ENCODE results near the gene KMT2D. TPM values are rescaled to one million over a fixed set of nuclear protein-coding genes. Genes with fewer than 3 reads are reported as not detected.

The KMT2D gene
- total and polyA plus RNA-seq, 2 donors (not counting 3 experiments of a cell fraction or from before 2014, with no cell fraction given), result 15.1 to 120 TPM

- Histone ChIP-seq H3K4me1 (ENCODE audit: control insufficient read depth, extremely low read depth, insufficient read depth, low read length) (peaks cover 16% of the 10 kb centered on the region), H3K9ac (replicated peaks; ENCODE audit: extremely low read depth, insufficient read depth, low read length) (no peak overlapping the region), H3K4me2 (ENCODE audit: insufficient read depth, low read length) (no peak overlapping the region), H3K9me1 (replicated peaks; ENCODE audit: control insufficient read depth, extremely low read depth, insufficient read depth, low read length) (no peaks in the 10 kb centered on the region), H3K27ac (ENCODE audit: insufficient read depth, low read depth, low read length) (no peak overlapping the region), H3K4me3 (replicated peaks in 1 of 3; ENCODE audit: insufficient read depth in 1 of 3, low read depth in 1 of 3, low read length in 3 of 3) (no peak overlapping the region), H3K79me2 (ENCODE audit: control insufficient read depth, insufficient read depth, low read length) (no peaks in the 10 kb centered on the region), H3K36me3 (ENCODE audit: control insufficient read depth in 2 of 2, extremely low read depth in 1 of 2, insufficient read depth in 2 of 2, low read length in 2 of 2) (peaks cover 14 to 57% of the 10 kb centered on the region in 2 experiments), H3K27me3 (ENCODE audit: control insufficient read depth in 2 of 2, insufficient read depth in 2 of 2, low read length in 2 of 2) (no peaks in the 10 kb centered on the region), H2AFZ (ENCODE audit: low read depth, low read length) (no peak overlapping the region), H4K20me1 (replicated peaks; ENCODE audit: control insufficient read depth, extremely low read depth, insufficient read depth, low read length) (no peaks in the 10 kb centered on the region), H3K9me3 (replicated peaks; ENCODE audit: control insufficient read depth, insufficient read depth, low read length) (no peaks in the 10 kb centered on the region)
- ChIA-PET CTCF (interaction anchor here (1.9 to 11.7 kb wide), 6 partner anchors 8 to 135 kb away, joined by 7 to 188 read pairs (median 84); partner anchors contain the start of gene LMBR1L), POLR2A (no interaction called here)
- DNase-seq (ENCODE audit: low read depth, low spot score) (no peak), FAIRE-seq (no peak)
- intact Hi-C loops (cut with micrococcal nuclease) (no loop called here), dilution Hi-C loops (cut with MboI; ENCODE audit: extremely low pct_ligation_motif_present, low sequenced_read_pairs) (no loop called here)
- TF ChIP-seq EZH2 (IDR thresholded peaks at IDR 0.05; ENCODE audit: borderline replicate concordance, low read depth, low read length, severe bottlenecking) (no peak), MAX (IDR thresholded peaks at IDR 0.05; ENCODE audit: insufficient read depth, insufficient read length) (no peak), POLR2AphosphoS5 (IDR thresholded peaks at IDR 0.05; ENCODE audit: insufficient read depth, low read depth, low read length) (no peak), MYC (IDR thresholded peaks at IDR 0.05; ENCODE audit: low read depth, low read length) (no peak), CTCF (IDR thresholded peaks at IDR 0.05; ENCODE audit: extremely low read depth in 1 of 2, insufficient read depth in 1 of 2, low read depth in 1 of 2, low read length in 2 of 2) (no peak), GATA2 (IDR thresholded peaks at IDR 0.05; ENCODE audit: insufficient read depth, insufficient read length, low read depth, low read length) (no peak), FOS (IDR thresholded peaks at IDR 0.05; ENCODE audit: borderline replicate concordance, insufficient read depth, low read length) (no peak), POLR2A (IDR thresholded peaks at IDR 0.05; ENCODE audit: low read depth, low read length) (no peak), JUN (IDR thresholded peaks at IDR 0.05; ENCODE audit: borderline replicate concordance, insufficient read depth, insufficient read length, low read depth) (no peak)
- no TSS peak for BruUV-seq (replicated peaks)
These were observed 39.8 kb upstream of the KMT2D start for GRCh38 chr12:49100380-49100779.

Data from endothelial cell of umbilical vein (primary cell).